ENCODE data around the gene UBASH3B.

DNA sequence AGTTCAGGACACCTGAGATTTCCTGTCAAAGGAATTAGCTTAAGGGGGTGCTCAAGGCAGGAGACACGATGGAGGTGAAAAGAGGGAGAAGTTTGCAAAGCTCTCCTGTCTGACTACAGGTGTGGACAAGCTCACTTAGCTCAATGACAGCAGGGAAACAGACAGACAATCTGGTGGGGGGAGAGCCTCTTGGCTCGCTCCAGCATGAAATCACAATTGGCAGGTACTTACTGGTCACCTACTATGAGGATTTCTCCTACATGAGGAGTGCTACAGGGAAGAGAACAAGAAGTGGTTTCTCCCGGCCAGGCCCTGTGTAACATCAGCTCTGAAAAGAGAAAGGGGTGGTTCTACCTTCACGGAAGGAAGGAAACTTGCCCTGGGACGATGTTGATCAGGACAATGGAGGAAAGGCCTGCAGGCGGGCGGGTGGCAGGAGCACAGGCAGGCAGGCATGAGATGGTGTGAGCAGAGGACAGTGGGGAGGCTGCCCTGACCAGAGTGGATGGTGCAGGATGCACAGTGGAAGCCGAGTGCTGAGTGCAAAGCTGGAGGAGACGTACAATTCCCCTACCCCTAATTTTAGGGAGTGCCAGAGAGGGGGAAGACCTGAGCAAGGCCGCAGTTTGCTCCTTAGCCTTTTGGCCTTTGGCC is 124.9 kb downstream of the UBASH3B start:
- TF ChIP-seq, protein P1, sequence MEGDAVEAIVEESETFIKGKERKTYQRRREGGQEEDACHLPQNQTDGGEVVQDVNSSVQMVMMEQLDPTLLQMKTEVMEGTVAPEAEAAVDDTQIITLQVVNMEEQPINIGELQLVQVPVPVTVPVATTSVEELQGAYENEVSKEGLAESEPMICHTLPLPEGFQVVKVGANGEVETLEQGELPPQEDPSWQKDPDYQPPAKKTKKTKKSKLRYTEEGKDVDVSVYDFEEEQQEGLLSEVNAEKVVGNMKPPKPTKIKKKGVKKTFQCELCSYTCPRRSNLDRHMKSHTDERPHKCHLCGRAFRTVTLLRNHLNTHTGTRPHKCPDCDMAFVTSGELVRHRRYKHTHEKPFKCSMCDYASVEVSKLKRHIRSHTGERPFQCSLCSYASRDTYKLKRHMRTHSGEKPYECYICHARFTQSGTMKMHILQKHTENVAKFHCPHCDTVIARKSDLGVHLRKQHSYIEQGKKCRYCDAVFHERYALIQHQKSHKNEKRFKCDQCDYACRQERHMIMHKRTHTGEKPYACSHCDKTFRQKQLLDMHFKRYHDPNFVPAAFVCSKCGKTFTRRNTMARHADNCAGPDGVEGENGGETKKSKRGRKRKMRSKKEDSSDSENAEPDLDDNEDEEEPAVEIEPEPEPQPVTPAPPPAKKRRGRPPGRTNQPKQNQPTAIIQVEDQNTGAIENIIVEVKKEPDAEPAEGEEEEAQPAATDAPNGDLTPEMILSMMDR (conservative IDR thresholded peaks at IDR 0.05), result no peak
- TF ChIP-seq EZH2 (IDR thresholded peaks at IDR 0.05; ENCODE audit: low read depth), result no peak

Data from PC-9 (cell line).